Measurements from ENCODE around the gene PTK7. TPM values are rescaled to one million over a fixed set of nuclear protein-coding genes. Genes with fewer than 3 reads are reported as not detected.
"Not testable (repeated sequence)": the region's sequence is repeated elsewhere in the genome, so short reads cannot be mapped to it uniquely, and the experiment has no call there.

PTK7 gene
- total RNA-seq, 1 experiment from 2014 or later = 52.3 TPM

DNA sequence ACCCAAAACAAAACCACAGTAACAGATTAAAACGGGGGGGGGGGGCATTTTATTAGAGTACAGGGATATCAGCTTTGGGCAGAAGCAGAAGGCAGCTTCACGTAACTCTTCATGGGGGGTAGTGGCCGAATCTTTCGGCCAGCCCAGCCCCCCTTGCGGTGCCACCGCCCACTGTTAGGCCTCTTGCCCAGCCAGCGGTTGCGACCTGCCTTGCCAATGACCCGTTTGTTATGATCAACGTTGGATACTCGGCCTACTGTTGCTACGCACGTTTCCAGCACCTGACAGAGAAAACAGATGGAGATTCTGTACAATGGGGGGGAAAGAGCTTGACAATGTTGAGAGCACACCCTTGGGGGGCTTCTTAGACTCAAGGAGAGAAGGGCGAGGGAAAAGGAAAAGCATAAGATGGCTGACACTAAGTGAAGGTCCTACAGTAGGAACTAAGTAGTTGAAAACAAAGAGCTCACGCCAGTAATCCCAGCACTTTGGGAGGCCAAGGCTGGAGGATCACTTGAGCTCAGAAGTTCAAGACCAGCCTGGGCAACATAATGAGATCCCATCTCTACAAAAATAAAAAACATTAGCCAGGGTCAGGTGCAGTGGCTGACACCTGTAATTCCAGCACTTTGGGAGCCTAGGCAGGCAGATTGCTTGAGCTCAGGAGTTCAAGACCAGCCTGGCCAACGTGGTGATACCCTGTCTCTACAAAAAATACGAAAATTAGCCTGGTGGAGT is 21.7 kb upstream of the PTK7 start:
- no peak for DNase-seq (ENCODE audit: low read depth)

DNA sequence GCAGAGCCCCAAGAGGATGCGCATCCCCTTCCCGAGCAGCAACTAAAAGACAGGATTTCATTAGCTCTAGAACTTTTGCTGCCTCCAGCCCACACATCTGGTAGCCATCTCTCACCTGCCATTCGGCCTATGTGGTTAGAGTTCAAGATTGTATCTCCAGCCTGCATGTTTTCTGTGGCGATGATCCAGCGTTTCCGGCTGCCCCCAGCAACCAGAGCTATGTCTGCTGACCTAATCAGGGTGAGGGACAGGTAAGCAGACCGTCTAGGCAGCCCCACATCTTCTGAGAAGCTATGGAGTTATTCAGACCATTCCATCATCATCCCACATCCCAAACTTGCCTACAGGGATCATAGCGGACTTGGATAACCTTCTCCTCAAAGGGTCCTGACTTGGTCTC is 20.1 kb upstream of the PTK7 start:
- DNase-seq (ENCODE audit: low read depth) = no peak

DNA sequence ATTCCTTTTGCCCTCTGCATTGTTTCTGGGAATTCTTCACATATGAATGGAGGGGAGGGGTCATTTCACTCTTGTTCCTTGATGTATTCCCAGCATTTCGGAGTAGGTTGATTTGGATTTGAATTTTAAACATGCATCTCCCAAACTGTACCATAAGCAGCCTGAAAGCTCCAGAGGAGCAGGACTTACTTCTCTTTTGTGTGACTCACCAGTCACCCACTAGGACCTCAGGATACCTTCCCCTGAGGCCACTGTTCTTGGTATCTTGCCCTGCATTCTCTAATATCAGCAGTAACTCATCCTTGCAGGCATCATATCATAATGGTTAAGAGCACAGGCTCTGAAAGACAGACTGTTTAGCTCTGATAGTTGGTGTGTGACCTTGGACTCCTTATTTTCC is 17.6 kb upstream of the PTK7 start:
- no peak for DNase-seq (ENCODE audit: low read depth)

DNA sequence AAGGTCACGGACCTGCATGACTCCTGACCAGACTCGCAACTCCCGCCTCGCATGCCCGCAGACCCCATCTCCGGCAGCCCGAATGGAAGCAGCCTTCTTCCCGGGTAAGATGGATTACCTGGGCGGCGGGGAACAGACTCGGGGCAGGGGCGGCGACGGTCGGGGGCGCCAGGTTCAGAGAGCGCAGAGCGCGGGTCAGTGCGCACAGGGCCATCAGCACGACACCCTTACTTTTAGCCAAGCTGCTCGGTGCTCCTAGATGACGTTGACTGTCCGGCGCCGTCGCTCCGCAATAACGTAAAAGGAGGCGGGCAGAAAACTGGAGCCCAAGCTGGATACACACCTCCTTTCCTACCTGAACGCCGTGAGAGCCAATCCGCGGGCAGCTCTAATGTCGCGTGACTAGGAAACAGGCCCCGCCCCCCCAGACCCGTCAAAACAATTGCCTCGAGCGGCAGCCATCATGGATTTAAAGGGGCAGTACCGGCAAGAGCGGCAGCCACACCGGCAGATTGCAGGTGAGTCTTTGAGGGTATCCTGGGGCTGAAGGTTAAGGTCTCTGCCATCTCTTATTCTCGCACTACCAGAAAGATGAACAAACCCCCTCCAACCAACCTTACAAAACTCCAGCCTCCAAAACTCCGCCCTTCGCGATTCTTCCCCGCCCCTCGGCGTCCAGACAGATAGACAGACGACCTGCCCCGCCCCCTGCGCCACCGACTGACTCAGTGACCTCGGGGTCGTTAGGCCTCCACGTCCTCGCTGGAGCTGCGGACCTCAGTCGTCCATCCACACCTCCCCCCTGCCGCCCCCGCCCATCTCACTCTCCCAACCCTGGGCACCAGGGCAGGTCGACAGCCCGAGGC is 16.7 kb upstream of the PTK7 start, which contains the start of the genes KLC4 and MRPL2:
Gene KLC4, plus strand, starts transcription at position 464 of the 866 bp plus-strand sequence. CDS start 1,705 bp downstream, outside the sequence.
Gene MRPL2, minus strand, starts transcription at position 267 of the 866 bp plus-strand sequence. Its CDS starts 53 bp downstream, at position 214.
- DNase-seq (ENCODE audit: low read depth) = peak; percentile 98

DNA sequence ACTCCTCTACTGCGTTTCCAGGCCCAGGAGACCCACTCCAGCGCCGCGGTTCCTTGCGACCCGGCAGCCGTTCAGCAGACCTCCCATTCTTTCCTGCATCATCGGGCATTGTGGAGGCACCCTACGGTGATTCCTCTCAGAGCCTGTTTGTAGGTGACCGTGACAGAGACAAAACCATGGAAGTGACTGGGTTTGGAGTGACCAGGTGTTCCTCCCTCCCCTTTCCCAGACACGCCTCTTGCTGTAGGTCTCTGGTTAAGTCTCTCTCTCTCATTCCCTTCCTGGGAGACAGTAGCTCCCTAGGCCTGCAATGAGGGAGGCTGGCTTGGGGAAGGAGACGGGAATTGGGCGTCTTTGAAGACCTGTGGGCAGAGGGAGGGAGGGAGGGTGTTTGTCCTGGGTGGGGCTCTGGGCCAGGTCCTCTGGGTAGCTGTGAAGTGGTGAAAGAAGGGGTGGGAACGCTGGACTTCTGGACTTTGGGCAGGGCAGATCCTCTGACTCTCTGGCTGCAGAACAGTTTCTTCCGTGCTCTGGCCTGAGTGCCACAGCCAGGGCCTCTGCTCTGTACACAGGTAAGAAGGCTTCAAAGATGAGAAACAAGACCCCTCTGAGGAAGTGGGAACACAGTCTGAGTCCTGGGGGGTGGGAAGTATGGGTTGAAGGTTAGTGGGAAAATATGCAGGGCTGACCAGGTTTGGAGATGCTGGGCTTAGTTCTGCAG is 15.9 kb upstream of the PTK7 start:
- DNase-seq (ENCODE audit: low read depth) = no peak

DNA sequence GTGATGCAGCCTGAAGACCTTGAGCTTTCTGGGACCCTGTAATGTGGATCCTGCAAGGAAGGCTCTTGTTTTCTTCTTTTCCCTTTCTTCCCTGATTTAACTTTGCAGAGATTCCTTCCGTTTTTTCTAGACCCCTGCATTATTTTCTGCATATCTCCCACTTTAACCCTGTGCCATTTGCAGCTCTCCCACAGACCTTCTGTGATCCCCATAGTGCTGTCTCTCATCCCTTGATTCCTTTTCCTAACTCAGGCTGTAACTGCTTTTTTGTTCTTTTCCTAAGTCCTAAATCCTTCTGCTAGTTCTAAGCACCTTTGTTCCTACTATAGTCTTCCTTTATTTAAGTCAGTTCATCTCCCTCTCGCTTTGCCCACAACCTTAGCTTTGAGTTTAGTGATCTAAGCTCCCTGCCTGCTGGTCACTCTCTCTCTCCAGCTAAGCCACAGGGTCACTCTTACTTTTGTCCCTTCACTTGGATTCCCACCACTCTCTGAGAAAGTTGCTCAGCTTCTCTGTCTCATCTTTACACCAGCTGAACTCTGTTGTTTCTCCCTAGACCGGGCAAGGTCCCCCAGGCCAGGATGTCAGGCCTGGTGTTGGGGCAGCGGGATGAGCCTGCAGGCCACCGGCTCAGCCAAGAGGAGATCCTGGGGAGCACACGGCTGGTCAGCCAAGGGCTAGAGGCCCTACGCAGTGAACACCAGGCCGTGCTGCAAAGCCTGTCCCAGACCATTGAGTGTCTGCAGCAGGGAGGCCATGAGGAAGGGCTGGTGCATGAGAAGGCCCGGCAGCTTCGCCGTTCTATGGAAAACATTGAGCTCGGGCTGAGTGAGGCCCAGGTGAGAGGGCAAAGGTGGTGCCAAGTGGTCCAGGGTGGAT is 15.1 kb upstream of the PTK7 start:
- DNase-seq (ENCODE audit: low read depth) = no peak

DNA sequence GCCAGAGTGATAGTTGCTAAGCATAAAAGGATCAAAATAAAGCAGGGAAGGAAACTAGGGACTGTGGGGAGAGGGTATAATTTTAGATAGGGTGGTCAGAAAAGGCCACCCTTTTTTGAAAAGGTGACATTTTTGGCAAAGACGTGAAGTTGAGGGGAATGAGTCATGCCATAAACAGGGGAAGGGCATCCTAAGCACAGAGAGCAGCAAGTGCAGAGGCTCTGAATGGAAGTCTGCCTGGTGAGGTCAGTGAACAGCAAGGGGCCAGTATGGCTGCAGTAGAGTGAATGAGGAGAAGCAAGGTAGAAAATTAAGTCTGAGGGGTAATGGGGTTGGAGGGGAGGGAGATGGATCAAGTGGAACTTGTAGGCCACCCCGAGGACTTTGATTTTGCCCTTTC is 14.3 kb upstream of the PTK7 start:
- no peak for DNase-seq (ENCODE audit: low read depth)

DNA sequence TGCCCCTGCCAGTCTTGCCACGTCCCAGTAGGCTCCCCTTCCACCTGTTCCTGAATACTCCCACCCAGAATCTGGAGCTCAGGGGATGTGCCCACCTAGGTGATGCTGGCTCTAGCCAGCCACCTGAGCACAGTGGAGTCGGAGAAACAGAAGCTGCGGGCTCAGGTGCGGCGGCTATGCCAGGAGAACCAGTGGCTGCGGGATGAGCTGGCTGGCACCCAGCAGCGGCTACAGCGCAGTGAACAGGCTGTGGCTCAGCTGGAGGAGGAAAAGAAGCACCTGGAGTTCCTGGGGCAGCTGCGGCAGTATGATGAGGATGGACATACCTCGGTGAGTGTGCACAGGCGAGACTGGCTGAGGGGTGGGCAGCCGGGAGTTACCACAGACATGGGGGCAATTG is 13.3 kb upstream of the PTK7 start:
- no peak for DNase-seq (ENCODE audit: low read depth)

DNA sequence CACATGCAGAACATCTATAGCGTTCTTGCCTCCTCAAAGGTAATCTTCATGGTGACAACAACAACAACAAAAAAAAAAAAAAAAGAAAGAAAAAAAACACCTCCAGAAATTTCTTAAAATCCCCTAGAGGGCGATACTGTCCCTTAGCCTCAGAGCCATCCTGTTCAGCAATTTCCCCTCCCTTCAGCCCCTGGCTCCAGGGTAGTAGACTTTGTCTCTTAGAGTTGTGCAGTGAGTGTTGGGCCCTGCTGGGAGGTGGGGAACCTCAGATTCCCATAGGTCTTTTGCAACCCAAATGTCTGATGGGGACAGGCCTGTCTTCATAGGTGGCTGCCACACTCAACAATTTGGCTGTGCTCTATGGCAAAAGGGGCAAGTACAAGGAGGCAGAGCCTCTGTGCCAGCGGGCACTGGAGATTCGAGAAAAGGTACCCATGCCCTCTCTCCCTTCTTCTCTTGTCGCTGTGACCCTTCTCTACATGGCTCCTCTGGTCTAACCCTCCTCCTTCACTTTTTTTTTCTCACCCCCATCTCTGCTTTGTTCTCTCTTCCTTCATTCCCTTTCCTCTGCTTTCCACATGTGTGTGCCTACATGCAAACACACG is 6.0 kb upstream of the PTK7 start:
- DNase-seq (ENCODE audit: low read depth) = peak; percentile 60

DNA sequence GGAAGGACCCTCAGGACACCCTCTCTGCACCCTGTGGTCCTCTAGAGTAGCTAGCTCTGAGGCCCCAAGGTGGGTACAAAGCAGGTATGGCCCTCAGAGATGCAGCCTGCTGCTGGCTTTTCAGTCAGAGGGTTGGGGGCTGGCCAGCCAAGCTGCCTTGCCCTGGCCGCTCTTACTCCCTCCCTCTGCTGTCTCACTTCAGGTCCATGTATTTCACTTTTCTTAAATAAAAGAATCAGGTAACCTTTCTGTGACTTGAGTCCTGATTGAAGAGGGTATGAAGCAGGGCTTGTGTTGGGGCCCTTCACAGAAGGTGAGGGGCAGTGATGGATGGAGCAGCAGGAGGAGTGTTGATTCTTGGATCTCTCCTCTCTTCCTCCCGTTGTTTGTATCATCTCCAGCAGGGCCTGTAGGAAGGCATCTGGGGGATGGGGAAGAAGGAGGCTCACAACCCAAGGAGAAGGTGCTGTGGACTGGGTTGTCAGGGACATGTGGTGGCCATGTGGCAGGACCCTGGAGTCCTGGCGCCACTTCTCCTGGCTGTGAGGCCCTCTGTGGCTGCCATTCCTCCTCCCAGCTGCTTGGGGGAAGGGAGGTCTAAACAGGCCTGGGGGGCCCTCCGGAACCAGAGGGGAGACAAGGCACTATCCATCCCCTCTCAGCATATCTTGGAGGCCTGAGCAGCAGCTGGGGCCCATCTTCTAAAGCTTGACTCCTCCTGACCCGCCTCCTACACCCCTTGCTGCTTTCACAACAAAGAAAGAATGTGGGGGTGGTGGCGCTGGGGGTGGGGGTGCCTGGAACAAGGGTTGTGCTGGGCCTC is 1.1 kb upstream of the PTK7 start:
- no peak for DNase-seq (ENCODE audit: low read depth)

DNA sequence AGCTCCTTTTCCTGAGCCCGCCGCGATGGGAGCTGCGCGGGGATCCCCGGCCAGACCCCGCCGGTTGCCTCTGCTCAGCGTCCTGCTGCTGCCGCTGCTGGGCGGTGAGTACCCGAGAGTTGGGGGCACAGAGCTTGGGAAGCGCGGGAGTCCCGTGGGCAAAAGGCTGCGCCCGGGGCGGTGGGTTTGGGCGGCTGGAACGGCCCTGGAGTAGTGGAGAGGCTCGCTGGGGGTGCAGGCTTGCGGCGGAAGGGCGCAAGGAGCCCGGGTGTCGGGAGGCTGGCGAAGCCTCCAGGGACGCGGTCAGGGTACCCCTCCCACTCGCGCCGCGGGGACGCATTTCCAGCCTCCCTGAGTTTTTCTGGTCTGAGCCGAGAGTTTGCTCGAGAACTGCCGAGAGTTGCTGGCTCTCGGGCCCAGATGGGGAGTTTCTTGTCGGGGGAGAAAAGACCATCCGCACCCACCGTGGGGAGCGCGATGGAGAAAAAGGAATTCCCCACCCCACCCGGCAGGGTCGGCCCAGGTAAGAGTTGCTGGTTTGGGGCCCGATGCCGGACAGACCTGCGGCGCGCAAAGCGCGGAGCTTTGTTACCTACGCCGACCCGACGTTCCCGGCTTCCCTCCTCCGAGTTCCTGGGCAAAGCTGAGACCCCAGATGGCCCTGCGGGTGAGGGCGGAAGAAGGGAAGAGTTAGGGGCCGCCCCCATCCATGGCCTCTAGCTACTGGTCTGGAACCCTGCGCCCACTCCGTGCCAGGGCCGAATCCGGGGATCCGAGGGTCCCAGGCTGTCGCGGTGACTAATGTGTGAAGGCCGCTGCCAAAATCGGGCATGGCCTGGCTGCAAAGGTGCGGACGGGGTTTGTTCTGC is 584 bp downstream of the PTK7 start:
- DNase-seq (ENCODE audit: low read depth) = peak; percentile 53

DNA sequence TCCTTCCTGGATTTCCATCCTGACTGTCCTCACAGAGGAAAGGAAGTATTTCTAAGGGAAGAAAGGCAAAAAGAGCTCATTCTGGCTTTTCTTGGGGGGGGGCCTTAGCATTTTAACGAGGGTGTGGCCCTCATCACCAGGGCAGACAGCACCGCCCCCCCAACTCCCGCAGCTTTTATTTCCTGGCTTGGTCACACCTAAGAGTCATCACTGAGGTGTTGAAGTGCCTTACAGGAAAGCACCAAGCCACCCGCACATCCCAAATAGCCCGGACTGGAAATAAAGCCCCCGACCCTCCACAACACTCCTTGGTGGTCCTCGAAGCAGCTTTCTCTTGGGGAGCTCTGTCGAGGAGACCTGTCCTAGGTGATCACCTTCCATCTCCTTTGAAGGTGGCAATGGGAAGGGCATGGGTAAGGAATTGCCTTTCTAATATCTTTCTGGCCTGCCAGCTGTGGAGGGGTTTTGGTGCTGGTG is 1.3 kb downstream of the PTK7 start:
- DNase-seq (ENCODE audit: low read depth) = no peak

DNA sequence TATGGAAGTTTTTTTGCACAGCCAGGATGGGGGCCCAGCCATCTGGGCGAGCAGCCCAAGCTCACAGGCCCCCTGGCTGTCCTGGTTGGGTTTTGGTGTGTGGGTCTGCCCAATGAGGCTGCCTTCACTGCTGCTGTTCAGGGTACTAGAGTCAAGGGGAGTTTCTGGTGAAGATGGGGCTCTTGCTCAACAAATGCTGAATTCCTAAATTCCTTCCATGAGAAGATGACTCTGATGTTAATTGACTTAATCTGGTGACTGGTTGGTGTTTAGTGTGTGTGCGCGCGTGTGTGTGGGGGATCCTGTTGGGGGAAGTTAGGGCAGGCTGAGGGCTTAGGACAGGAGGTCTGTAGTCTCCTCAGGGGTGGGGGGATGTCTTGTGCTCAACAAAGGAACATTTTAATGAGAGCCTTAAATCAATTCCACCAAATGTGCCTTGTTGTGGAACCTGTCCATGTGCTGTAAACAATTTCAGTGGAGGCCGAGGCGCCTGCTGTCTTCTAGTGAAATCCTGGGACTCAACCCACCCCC is 1.9 kb downstream of the PTK7 start:
- DNase-seq (ENCODE audit: low read depth) = no peak

DNA sequence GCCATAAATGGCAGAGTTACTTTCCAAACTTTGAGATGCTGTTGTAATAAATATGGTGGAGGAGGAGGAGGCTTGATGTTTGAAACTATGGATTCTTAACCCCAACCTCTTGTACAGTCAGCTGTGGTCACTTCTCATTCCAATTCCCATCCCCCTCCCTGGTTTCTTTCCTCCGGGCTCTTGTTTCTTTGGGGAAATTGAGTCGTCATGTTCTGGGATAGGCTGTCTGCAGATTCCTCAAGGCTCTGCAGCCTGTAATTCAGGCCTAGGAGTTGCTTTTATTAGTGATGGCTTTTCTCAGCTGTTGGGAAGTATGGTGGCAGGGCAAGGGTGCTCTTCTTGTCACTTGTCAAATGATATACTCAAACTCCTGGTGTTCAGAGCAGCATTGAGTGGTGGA is 2.6 kb downstream of the PTK7 start:
- no peak for DNase-seq (ENCODE audit: low read depth)

DNA sequence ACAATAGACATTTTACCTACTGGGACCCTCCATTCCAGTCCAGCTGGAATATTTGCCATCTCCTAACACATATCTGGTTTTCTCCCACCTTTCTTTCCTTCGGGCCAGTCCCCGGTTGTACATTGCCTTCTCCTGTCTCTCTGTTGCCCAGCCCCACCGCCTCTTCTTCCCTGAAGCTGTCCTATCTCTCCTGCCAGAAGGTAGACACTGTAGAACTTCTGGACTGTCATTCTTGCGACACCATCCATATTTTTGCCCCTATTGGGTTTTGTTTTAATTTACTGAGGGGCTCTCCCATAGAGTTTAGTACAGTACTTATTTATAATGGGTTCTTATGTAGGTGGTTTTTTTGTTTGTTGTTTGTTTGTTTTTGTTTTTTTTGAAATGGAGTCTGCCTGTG is 4.9 kb downstream of the PTK7 start:
- no peak for DNase-seq (ENCODE audit: low read depth)

DNA sequence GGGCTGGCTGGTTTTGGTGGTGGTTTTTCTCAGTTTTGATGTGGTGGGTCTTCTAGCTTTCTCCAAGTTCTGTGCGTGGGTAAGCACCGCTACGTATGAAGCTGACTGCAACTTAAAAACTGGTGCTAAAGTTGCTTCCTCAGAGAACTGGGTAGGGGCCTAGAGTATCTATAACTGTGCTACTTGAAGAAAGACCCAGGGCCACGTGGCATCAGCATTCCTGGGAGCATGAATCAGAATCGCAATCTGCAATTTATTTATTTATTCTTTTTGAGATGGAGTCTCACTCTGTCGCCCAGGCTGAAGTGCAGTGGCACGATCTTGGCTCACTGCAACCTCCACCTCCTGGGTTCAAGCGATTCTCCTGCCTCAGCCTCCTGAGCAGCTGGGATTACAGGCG is 5.8 kb downstream of the PTK7 start:
- not testable (repeated sequence) for DNase-seq (ENCODE audit: low read depth)

DNA sequence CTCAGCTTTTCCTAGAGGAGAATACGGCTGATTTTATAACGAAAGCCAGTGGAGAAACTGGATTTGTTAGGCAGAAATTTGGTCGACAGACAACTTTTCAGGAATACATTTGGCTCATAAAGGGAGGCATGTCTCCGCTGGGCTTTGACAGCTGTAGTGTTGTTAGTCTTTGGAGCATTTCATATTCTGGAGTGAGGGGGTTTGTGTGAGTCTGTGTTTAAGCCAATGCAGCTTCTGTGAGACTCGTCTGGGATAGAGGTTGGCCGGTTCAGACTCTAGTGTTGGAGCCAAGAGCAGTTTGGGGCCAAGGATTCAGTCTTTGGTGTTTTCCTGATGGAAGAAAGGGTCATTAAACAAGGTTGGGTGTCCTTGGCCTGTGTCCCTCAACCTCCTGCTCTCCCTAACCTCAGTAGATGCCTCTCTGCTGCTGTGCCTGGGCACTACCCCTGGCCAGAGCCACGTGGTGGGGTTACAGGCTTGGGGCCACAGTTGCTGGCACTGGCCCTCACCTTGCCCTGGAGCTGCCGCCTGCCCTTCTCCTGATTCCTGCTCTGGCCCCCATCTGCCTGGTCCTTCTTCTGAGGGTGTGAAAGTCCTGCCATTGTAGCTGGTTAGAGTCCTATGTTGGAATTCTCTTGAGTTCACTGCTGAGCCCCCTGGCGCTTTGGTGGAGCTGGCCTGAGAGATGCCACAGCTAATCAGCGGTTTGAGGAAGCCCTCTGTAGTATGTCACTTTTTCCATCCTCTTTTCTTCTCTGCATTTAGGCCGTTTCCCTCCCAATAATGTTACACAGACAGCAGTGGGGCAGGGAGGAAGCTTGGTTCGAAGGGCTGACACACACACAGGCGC is 6.9 kb downstream of the PTK7 start:
- DNase-seq (ENCODE audit: low read depth) = no peak

Data from LHCN-M2 (cell line).